Stimulated activated naive CD4-positive, alpha-beta T cell treated with Interleukin-2 at 50 U/mL for 16 hours (primary cell): ENCODE data around the gene MIF4GD.

ENCODE experiments used
- DNase-seq: peaks from one replicate; lab custom pipeline; 2025; lab: John Stamatoyannopoulos, UW

MIF4GD gene

DNA sequence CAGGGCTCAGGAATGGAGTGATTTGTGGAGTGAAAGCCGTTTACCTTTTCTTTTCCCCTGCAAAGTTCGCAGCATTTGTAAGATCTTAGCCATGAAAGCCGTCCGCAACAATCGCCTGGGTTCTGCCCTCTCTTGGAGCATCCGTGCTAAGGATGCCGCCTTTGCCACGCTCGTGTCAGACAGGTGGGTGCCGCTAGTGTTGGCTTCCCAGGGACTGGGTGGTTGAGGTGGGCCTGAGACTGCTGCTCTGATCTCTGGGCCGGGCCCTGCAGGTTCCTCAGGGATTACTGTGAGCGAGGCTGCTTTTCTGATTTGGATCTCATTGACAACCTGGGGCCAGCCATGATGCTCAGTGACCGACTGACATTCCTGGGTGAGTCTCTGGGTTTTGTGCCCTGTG, 38.2 kb downstream of the MIF4GD start:
- no peak for DNase-seq

DNA sequence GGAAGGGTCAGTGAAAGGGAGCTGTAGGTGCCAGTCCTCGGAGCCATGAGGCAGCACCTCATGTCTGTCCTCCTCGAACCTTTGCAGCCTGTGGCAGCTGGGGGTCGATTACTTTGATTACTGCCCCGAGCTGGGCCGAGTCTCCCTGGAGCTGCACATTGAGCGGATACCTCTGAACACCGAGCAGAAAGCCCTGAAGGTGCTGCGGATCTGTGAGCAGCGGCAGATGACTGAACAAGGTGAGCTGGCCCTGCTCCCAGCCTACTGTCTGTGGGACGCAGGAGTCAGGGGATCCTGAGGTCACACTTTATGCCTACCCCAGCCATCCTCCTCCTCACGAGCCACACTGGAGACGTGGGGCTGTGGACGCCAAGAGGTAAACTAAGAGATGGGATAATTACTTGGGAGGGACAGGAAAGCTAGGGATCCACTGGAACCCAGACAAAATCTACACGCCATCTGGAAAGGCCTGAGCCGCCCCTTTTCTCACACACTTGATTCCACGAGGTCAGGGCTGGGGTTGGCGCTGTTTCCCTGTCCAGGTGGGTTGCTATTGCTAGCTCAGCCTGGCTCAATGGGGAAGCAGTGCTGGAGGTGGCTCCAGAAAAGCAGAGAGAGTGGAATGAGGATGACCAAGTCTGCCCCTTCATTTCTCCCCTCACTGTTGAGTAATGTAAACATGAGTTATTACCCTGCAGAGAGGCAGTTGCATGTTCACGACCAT, 39.1 kb downstream of the MIF4GD start:
- DNase-seq, result no peak

DNA sequence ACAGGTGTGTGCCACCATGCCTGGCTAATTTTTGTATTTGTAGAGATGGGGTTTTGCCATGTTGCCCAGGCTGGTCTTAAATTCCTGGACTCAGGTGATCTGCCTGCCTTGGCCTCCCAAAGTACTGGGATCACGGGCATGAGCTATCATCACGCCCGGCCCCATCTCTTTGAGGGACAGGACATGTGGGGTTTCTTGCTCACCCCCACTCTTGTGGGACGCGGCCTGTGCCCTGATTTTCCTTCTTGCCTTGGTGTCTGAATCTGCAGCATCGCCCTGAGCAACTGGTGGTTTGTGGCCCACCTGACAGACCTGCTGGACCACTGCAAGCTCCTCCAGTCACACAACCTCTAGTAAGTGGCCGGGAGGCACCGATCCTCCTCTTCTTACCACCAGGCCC, 40.0 kb downstream of the MIF4GD start:
- no peak for DNase-seq

DNA sequence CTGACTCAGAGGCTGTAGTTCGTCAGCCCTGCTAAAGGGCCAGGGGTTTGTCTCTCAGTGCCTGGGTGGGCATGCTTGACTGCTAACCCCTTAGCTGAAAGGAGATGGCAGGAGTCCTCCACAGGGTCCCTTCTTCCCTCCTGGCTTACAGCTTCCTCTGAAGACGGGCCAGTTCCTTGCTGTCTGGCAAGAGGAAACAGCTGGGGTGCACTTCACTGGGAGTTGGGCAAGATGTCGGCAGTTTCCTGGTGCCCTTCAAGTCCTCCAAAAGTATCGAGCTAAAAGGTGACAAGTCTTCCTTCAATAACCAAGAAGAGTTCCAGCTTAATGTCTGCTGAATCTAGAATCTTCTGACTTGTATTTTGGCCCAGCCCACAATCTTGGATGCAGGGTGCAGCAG, 42.2 kb downstream of the MIF4GD start:
- no peak for DNase-seq

DNA sequence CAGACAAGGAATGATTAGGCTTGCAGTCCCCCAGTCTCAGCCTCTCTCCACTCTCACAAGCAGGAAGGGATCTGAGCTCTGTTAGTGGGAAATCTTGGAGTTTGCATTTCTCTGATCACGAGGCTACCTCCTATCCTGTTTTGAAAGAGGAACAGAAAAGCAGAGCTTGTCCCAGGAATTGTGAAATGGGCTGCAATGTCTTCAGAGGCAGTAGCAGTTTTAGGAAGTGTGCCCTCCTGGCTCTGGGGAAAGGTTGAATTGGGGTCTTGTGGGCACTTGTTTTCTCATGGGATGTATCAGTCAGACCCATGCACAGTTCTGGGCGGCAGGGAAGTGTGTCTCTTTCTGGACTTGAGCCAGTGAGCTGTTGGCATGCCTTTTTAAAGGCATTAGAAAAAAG, 42.7 kb downstream of the MIF4GD start:
- no peak for DNase-seq

DNA sequence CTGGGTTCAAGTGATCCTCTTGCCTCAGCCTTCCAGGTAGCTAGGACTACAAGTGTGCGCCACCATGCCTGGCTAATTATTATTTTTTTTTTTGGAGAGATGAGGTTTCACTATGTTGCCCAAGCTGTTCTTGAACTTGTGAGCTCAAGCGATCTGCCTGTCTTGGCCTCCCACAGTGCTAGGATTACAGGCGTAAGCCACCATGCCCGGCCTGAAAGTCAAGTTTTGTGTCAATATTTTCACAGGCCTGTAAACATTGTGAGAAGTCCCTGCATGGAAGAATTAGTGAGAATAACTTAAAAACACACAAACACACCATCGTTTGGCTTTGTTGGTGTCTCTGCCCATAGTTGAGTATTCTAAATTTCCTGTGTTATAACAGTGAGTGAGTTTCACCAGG, 43.3 kb downstream of the MIF4GD start:
- DNase-seq, result no peak

DNA sequence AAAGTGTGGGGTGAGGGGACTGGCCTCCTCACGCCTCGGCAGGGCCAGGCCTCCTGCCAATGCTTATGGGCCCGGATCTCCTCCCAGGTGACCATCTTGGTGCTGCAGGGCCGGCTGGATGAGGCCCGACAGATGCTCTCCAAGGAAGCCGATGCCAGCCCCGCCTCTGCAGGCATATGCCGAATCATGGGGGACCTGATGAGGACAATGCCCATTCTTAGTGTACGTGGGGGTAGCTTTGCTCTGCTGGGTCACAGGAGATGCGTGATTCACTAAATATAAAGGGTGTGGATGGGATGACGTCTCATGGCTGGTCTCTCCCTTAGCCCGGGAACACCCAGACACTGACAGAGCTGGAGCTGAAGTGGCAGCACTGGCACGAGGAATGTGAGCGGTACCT, 46.0 kb downstream of the MIF4GD start:
- no peak for DNase-seq

DNA sequence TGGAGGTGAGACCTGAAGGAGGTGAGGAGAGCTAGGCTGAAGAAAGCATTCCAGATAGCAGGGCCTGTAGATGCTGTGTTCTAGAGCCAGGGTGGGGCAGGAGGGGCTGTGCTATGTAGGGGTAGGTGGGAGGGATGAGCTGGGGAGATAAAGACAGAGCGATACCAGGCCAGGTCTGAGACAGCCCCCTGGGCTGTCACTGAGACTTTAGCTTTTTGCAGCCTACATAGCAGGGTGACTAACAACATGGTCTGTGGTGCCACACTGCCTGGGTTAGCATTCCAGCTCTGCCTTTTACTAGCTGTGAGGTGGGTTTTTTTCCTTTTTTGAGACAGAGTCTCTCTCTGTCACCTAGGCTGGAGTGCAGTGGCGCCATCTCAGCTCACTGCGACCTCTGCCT, 51.2 kb downstream of the MIF4GD start:
- no peak for DNase-seq

DNA sequence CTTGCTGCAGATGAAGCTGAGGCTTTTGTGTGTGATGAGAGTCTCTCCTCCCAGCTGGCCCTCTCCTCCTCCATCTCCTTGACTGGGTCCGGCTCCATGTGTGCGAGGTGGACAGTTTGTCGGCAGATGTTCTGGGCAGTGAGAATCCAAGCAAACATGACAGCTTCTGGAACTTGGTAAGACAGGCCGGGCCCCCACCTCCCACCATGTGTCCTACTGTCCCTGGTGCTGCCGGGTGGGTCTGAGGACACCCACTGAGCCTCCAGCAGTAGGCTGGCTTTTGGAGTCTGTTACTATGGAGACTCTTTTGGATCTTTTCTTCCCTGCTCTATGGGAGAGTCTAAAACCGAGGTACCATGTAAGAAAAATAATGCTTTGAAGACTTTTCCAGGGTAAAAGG, 52.9 kb downstream of the MIF4GD start:
- no peak for DNase-seq
